Activated naive CD8-positive, alpha-beta T cell treated with anti-CD3 and anti-CD28 coated beads, Interleukin-2, amount 50 U/mL, for 16 hours (primary cell): Measurements from ENCODE around the gene AKT1.
A peak's percentile ranks its signal among the peaks of the same experiment; 100 is the strongest.

Experiments
- DNase-seq: peaks from one replicate; pipeline ENCODE4 v3.0.0-alpha.2; 2020; ENCODE audit warnings: low read depth, low spot score

AKT1 gene

GRCh38 chr14:104724981-104725771, 70.4 kb downstream of the AKT1 start:
- no peak for DNase-seq

- DNase-seq: no peak
These were observed 71.1 kb downstream of the AKT1 start for GRCh38 chr14:104724407-104724980.

GRCh38 chr14:104723651-104724406, 71.7 kb downstream of the AKT1 start, which contains the start of gene ADSS1:
ADSS1 (plus strand) TSS chr14:104724229; CDS start chr14:104724271, 42 bp downstream.
- DNase-seq: peak; percentile 21

- DNase-seq: no peak
These were observed 72.5 kb downstream of the AKT1 start for GRCh38 chr14:104722938-104723650.

- DNase-seq: no peak
These were observed 73.8 kb downstream of the AKT1 start for GRCh38 chr14:104721505-104722431.
